ENCODE data around the gene RASA3. TPM values are rescaled to one million over a fixed set of nuclear protein-coding genes. Genes with fewer than 3 reads are reported as not detected.

The RASA3 gene
- total and polyA plus RNA-seq, 2 of the 4 experiments (the other 2 are of a cell fraction), result 21.0 to 31.4 TPM

DNA sequence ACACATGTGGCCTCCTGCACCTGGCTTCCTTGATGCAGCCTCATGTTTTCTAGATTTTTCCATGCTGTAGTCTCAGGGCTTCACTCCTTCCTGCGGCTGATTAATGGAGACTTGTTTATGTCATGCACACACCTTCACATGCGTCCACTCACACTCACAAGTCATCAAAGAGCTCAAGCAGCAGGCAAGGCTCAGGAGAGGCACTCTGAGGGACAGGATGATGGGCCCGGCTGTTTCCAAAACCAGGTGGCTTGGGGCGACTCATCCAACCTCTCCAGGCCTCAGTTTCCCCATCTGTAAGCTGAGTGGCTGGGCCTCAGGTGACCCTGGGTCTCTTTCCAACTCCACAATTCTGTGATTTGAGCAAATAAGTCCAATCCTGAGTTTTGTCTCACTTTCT, 36.9 kb downstream of the RASA3 start:
- Histone ChIP-seq H2BK20ac (ENCODE audit: low read depth, low read length) (no peak overlapping the region), H3K79me1 (ENCODE audit: low read depth in 1 of 2, low read length in 2 of 2) (peaks cover 9 to 74% of the 10 kb centered on the region in 2 experiments), H2BK5ac (ENCODE audit: low read depth, low read length, poor library complexity, severe bottlenecking) (peak overlapping the region; percentile 15), H2AK9ac (replicated peaks; ENCODE audit: low read depth, low read length, poor library complexity) (peak overlapping the region; percentile 6), H4K8ac (ENCODE audit: low read depth in 2 of 2, low read length in 2 of 2) (no peak overlapping the region), H2BK120ac (ENCODE audit: low read depth, low read length) (no peak overlapping the region), H4K20me1 (ENCODE audit: insufficient read depth, low read length) (peaks cover 61% of the 10 kb centered on the region), H3K23ac (ENCODE audit: low read depth, low read length) (peak overlapping the region; percentile 0; the same call in 1 of the 2 replicates), H2AFZ (replicated peaks; ENCODE audit: low read length, poor library complexity) (no peak overlapping the region), H3K18ac (ENCODE audit: low read depth, low read length) (no peak overlapping the region), H2AK5ac (ENCODE audit: low read depth, low read length) (peak overlapping the region; percentile 18), H3K27ac (ENCODE audit: insufficient read depth, low read length) (no peak overlapping the region; the same call in 1 of the 2 replicates), H3K4me3 (ENCODE audit: insufficient read depth, low read depth, low read length) (no peak overlapping the region), H3K36me3 (ENCODE audit: control insufficient read depth, insufficient read depth, low read length) (peaks cover 7% of the 10 kb centered on the region), H4K5ac (ENCODE audit: low read depth, low read length) (no peak overlapping the region), H3K4me2 (ENCODE audit: low read depth, low read length) (no peak overlapping the region), H2BK15ac (ENCODE audit: low read depth, low read length) (no peak overlapping the region; the same call in 2 of the 3 replicates), H3K9ac (ENCODE audit: low read depth, low read length) (no peak overlapping the region), H3K14ac (replicated peaks; ENCODE audit: low read depth, low read length) (peak overlapping the region; percentile 10), H3K4me1 (ENCODE audit: control insufficient read depth, insufficient read depth, low read length) (peaks cover 25% of the 10 kb centered on the region), H3K27me3 (ENCODE audit: control insufficient read depth, insufficient read depth, low read length) (no peaks in the 10 kb centered on the region), H3K9me1 (ENCODE audit: insufficient read depth, low read length) (peaks cover 14% of the 10 kb centered on the region), H3K9me3 (ENCODE audit: control insufficient read depth, insufficient read depth, low read length) (no peaks in the 10 kb centered on the region; the same call in 1 of the 2 replicates), H4K91ac (ENCODE audit: insufficient read depth, low read depth, low read length) (peak overlapping the region; percentile 18; the same call in 1 of the 2 replicates), H3K56ac (ENCODE audit: extremely low read depth, insufficient read depth, low read length) (no peak overlapping the region), H3K4ac (ENCODE audit: low read depth, low read length) (no peak overlapping the region)
- no peak for DNase-seq
- no CpG with 5 or more reads among the region's 4 CpGs for WGBS, 2 experiments (ENCODE audit: extremely low coverage in 2 of 2, insufficient read length in 1 of 2)
- POLR2A ChIA-PET (ENCODE audit: unreplicated experiment), result no interaction called here
- ATAC-seq (ENCODE audit: low read depth), result no peak
- CTCF ChIA-PET, result interaction anchor here (0.6 kb wide), 1 partner anchor 17 kb away, joined by 7 read pairs; no protein-coding TSS in a partner anchor
- intact Hi-C loops (cut with micrococcal nuclease), result no loop called here
- in situ Hi-C loops (cut with MboI; ENCODE audit: low sequenced_read_pairs), result no loop called here
- no TSS peak for BruUV-seq (replicated peaks)
- TF ChIP-seq MAFK (IDR thresholded peaks at IDR 0.05; ENCODE audit: low read depth, low read length) (no peak), POLR2A (IDR thresholded peaks at IDR 0.05; ENCODE audit: low read depth, low read length) (no peak), MAZ (IDR thresholded peaks at IDR 0.05; ENCODE audit: borderline replicate concordance, low read depth, low read length) (no peak), FOS (IDR thresholded peaks at IDR 0.05; ENCODE audit: low read depth, low read length) (no peak), NFE2L2 (IDR thresholded peaks at IDR 0.05; ENCODE audit: low read depth, low read length) (no peak), RCOR1 (IDR thresholded peaks at IDR 0.05; ENCODE audit: insufficient replicate concordance, low read length) (no peak), CHD1 (IDR thresholded peaks at IDR 0.05; ENCODE audit: low read depth, low read length) (no peak), RFX5 (IDR thresholded peaks at IDR 0.05; ENCODE audit: low read depth, low read length) (no peak), RAD21 (IDR thresholded peaks at IDR 0.05; ENCODE audit: low read length) (no peak), BHLHE40 (IDR thresholded peaks at IDR 0.05; ENCODE audit: low read depth, low read length) (no peak), SMC3 (IDR thresholded peaks at IDR 0.05; ENCODE audit: low read depth, low read length) (no peak), CEBPB (IDR thresholded peaks at IDR 0.05; ENCODE audit: low read depth, low read length) (no peak), MXI1 (IDR thresholded peaks at IDR 0.05; ENCODE audit: borderline replicate concordance, low read depth, low read length) (no peak)
- TF ChIP-seq, protein P1, sequence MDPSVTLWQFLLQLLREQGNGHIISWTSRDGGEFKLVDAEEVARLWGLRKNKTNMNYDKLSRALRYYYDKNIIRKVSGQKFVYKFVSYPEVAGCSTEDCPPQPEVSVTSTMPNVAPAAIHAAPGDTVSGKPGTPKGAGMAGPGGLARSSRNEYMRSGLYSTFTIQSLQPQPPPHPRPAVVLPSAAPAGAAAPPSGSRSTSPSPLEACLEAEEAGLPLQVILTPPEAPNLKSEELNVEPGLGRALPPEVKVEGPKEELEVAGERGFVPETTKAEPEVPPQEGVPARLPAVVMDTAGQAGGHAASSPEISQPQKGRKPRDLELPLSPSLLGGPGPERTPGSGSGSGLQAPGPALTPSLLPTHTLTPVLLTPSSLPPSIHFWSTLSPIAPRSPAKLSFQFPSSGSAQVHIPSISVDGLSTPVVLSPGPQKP (IDR thresholded peaks at IDR 0.05; ENCODE audit: borderline replicate concordance, low read depth, low read length), result no peak
- TF ChIP-seq, protein P2, sequence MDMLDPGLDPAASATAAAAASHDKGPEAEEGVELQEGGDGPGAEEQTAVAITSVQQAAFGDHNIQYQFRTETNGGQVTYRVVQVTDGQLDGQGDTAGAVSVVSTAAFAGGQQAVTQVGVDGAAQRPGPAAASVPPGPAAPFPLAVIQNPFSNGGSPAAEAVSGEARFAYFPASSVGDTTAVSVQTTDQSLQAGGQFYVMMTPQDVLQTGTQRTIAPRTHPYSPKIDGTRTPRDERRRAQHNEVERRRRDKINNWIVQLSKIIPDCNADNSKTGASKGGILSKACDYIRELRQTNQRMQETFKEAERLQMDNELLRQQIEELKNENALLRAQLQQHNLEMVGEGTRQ (IDR thresholded peaks at IDR 0.05; ENCODE audit: low read depth, low read length), result no peak
- TF ChIP-seq, protein P3, sequence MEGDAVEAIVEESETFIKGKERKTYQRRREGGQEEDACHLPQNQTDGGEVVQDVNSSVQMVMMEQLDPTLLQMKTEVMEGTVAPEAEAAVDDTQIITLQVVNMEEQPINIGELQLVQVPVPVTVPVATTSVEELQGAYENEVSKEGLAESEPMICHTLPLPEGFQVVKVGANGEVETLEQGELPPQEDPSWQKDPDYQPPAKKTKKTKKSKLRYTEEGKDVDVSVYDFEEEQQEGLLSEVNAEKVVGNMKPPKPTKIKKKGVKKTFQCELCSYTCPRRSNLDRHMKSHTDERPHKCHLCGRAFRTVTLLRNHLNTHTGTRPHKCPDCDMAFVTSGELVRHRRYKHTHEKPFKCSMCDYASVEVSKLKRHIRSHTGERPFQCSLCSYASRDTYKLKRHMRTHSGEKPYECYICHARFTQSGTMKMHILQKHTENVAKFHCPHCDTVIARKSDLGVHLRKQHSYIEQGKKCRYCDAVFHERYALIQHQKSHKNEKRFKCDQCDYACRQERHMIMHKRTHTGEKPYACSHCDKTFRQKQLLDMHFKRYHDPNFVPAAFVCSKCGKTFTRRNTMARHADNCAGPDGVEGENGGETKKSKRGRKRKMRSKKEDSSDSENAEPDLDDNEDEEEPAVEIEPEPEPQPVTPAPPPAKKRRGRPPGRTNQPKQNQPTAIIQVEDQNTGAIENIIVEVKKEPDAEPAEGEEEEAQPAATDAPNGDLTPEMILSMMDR (conservative IDR thresholded peaks at IDR 0.05; ENCODE audit: low read depth, low read length), result no peak
- dilution Hi-C loops (cut with HindIII; ENCODE audit: low sequenced_read_pairs, unreplicated experiment), result no loop called here

Measured in IMR-90 (cell line).